ENCODE measurements around the gene CSHL1.

CSHL1 gene

DNA sequence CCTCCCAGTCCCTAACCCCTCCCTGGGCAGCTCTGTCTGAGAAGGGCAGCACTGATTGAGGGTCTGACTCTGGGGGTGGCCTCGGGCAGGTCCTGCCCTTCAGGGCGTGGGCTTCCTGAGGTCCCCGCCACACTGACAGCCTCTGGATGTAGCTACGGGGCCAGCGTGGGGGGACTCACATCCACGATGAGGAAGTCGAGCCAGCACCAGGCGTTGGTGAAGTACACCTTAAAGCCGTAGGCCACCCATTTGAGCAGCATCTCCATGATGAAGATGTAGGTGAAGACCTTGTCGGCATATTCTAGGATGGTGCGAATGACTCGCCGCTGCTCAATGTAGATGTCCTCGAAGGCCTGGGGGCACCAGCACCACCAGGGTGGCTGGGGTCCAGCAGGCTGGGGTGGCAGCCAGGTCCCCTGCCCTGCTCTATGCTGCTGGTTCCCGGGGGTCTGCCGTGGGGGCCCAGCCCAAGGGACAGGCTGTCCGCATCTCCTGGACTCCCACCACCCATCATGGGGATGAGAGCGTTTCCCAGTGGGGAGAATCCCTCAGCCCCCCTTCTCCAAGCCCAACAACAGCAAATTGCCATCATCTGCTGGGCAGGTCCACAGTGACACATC is 36.8 kb upstream of the CSHL1 start:
- H3K27me3 ChIP-seq (ENCODE audit: control insufficient read depth in 1 of 2, insufficient read depth in 2 of 2, low read length in 2 of 2), result no peaks in the 10 kb centered on the region
- no peaks in the 10 kb centered on the region for H3K4me1 ChIP-seq (ENCODE audit: insufficient read depth, low read length)
- H3K9ac ChIP-seq (ENCODE audit: low read length), result no peak overlapping the region
- no peak overlapping the region for H3K27ac ChIP-seq (ENCODE audit: low read depth, low read length)
- H3K9me3 ChIP-seq (ENCODE audit: low read length), result no peaks in the 10 kb centered on the region
- H3K4me3 ChIP-seq (ENCODE audit: low read depth in 1 of 2, low read length in 2 of 2), result no peak overlapping the region
- no peaks in the 10 kb centered on the region for H3K36me3 ChIP-seq (ENCODE audit: insufficient read depth, low read length)

DNA sequence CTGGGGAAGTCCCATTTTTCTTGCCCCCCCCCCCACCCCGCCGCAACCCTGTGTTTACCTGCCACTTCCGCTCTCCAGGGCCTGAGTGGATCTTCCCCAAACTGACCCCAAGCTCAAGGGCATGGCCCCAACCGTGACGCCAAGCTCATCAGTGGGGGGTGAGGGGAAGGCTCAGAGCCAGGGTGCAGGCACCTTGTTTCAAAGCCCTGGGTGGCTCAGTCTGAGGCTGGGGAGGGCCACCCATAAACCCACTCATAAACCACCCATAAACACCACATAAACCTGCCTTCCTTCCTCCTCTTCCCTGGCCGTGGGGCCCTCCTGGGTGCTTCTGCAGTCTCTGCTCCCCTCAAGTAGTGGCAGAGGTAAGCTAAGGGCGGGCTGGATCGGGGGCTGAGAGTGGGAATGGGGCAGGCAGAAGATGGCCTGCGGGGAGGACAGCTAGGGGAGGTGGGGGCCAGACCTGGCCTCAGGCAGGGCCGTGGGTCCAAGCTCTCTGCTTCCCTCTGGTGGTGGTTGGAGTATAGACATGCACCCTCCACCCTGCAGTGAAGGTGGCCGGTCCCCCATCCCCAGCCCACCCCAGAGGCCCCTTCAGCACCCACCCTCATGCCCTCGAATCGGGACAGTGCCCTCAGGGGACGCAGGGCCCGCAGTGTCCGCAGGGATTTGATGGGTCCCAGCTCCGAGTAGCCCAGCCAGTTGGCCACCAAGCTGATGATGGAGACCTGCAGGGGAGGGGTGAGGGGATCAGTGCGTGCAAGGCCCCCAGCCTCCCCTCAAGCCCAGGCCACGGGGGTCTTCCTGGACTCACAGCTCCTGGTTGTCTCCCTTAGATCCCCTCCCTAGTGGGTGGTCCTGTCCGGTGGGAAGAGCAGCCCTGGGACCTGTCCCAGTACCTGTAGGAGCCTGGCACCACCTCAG is 35.6 kb upstream of the CSHL1 start:
- Histone ChIP-seq H3K4me3 (ENCODE audit: low read depth in 1 of 2, low read length in 2 of 2) (no peak overlapping the region), H3K27ac (ENCODE audit: low read depth, low read length) (no peak overlapping the region), H3K27me3 (ENCODE audit: control insufficient read depth in 1 of 2, insufficient read depth in 2 of 2, low read length in 2 of 2) (no peaks in the 10 kb centered on the region), H3K4me1 (ENCODE audit: insufficient read depth, low read length) (no peaks in the 10 kb centered on the region), H3K9ac (ENCODE audit: low read length) (no peak overlapping the region), H3K36me3 (ENCODE audit: insufficient read depth, low read length) (no peaks in the 10 kb centered on the region), H3K9me3 (ENCODE audit: low read length) (no peaks in the 10 kb centered on the region)

DNA sequence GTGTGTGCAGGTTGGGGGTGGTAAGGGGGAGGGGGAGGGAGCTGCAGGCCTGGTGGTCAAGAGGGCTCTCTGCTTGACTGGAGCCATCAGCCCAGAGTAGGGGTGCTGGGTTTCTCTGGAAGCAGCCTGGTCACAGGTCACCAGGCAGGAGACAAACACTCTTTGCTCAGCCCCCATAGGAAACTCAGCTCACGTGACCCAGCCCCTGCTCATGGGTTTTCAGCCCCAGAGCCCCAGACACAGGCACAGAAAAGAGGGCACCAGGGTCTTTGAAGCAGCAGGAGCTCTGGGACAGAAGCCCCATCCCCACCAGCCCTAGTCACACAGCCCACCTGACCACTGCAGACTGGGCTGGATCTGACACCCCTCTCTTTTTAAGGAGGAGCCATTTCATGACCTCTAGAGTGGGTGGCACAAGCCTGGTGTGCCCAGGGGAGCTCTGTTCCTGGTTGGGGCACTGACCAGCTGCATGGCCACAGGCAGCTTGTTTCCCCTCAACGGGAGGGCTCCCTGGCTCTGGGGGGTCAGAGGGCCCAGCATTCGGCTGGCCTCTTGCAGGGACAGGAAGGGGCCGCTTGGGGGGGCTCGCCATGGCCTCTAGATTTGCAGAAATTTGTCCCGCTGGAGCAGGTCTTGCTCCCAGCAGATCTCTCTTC is 34.9 kb upstream of the CSHL1 start:
- Histone ChIP-seq H3K4me1 (ENCODE audit: insufficient read depth, low read length) (no peaks in the 10 kb centered on the region), H3K4me3 (ENCODE audit: low read depth in 1 of 2, low read length in 2 of 2) (no peak overlapping the region), H3K27ac (ENCODE audit: low read depth, low read length) (no peak overlapping the region)

DNA sequence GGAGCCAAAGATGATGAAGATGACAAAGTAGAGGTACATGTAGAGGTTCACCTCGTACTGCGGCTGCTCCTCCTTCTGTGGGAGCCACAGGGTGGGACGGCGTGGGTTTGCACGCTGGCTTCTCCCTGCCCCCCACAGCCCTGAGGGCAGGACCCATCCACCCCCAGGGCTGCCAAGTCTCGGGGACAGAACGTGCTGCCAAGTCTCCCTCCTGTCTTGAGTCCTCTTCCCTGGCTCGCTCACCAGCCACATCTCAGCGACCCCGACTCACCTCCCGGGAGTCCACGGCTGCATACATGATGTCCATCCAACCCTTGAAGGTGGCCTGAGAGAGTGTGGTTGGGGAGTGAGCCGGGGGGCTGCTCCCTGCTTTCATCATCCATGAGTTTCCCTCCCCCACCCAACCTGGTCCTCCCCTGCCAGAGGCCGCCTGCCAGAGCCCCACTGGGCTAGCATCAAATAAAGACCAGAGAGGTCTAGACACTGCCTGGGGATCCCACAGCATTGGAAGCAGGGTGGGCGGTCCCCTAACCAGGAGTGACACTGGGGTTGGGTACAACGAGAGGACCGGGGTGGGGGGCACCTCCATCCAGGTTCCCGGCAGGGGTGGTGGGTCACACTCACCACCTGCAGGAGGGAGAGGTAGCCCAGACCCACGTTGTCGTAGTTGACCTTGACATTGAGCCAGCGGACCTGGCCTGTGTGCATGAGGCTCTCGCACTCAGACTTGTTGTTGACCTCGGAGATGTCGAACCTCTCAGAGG is 33.9 kb upstream of the CSHL1 start:
- H3K9ac ChIP-seq (ENCODE audit: low read length), result no peak overlapping the region
- no peaks in the 10 kb centered on the region for H3K36me3 ChIP-seq (ENCODE audit: insufficient read depth, low read length)
- H3K4me1 ChIP-seq (ENCODE audit: insufficient read depth, low read length), result no peaks in the 10 kb centered on the region
- no peaks in the 10 kb centered on the region for H3K9me3 ChIP-seq (ENCODE audit: low read length)
- H3K27ac ChIP-seq (ENCODE audit: low read depth, low read length), result no peak overlapping the region
- no peak overlapping the region for H3K4me3 ChIP-seq (ENCODE audit: low read depth in 1 of 2, low read length in 2 of 2)
- H3K27me3 ChIP-seq (ENCODE audit: control insufficient read depth in 1 of 2, insufficient read depth in 2 of 2, low read length in 2 of 2), result no peaks in the 10 kb centered on the region

More for the DNA sequence above, 34.9 kb upstream of the CSHL1 start:
- H3K36me3 ChIP-seq (ENCODE audit: insufficient read depth, low read length), result no peaks in the 10 kb centered on the region
- H3K9me3 ChIP-seq (ENCODE audit: low read length), result no peaks in the 10 kb centered on the region
- H3K9ac ChIP-seq (ENCODE audit: low read length), result no peak overlapping the region
- no peaks in the 10 kb centered on the region for H3K27me3 ChIP-seq (ENCODE audit: control insufficient read depth in 1 of 2, insufficient read depth in 2 of 2, low read length in 2 of 2)

DNA sequence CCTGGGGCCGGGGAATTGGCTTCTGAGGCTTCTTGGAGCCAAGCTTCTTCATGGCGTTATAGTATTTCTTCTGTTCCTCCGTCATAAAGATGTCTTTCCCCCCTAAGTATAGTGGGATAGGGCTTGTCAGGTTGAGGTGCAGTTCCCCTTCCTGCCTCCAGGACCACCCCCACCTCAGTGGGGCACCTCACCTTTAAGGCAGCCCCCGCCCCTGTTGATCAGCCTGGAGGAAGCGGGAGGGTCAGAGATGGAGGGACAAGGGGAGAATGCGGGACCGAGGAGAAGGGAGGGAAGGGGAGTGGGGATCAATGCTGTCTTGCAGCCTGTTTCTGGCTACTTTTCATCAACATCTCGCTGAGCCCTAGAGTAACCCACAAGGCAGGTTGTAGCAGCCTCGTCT is 32.7 kb upstream of the CSHL1 start:
- Histone ChIP-seq H3K27ac (ENCODE audit: low read depth, low read length) (no peak overlapping the region), H3K36me3 (ENCODE audit: insufficient read depth, low read length) (no peaks in the 10 kb centered on the region), H3K9ac (ENCODE audit: low read length) (no peak overlapping the region), H3K4me3 (ENCODE audit: low read depth in 1 of 2, low read length in 2 of 2) (no peak overlapping the region), H3K4me1 (ENCODE audit: insufficient read depth, low read length) (no peaks in the 10 kb centered on the region), H3K9me3 (ENCODE audit: low read length) (no peaks in the 10 kb centered on the region), H3K27me3 (ENCODE audit: control insufficient read depth in 1 of 2, insufficient read depth in 2 of 2, low read length in 2 of 2) (no peaks in the 10 kb centered on the region)

DNA sequence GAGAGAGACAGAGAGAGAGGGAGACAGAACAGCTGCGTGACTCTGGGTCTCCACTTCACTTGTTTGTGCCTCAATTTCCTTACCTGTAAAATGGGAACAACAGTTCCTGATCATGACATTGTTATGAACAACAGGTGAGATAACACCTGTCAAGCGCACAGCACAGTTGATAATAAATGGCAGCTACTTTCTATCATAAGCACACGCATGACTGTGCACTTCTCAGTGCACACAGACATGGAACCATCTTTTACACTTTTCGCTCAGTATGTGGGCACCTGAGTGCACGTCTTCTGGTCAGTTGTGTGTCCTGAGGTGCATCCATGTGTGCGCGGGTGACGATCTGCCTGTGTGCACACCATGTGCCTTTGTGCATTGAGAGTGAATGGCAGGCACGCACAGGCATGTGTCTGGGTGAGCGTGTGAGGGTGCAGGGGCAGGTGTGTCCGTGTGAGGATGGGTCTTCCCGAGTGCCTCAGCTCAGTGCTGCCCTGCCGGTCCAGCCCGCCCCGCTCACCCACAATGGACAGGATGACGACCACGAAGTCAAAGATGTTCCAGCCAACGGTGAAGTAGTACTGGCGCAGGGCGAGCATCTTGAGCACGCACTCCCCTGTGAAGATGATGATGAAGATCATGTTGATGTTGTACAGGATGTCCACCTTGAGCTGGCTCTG is 31.4 kb upstream of the CSHL1 start:
- no peak overlapping the region for H3K9ac ChIP-seq (ENCODE audit: low read length)
- no peak overlapping the region for H3K4me3 ChIP-seq (ENCODE audit: low read depth in 1 of 2, low read length in 2 of 2)
- H3K27me3 ChIP-seq (ENCODE audit: control insufficient read depth in 1 of 2, insufficient read depth in 2 of 2, low read length in 2 of 2), result no peaks in the 10 kb centered on the region
- H3K27ac ChIP-seq (ENCODE audit: low read depth, low read length), result no peak overlapping the region
- no peaks in the 10 kb centered on the region for H3K36me3 ChIP-seq (ENCODE audit: insufficient read depth, low read length)
- H3K9me3 ChIP-seq (ENCODE audit: low read length), result no peaks in the 10 kb centered on the region
- no peaks in the 10 kb centered on the region for H3K4me1 ChIP-seq (ENCODE audit: insufficient read depth, low read length)

DNA sequence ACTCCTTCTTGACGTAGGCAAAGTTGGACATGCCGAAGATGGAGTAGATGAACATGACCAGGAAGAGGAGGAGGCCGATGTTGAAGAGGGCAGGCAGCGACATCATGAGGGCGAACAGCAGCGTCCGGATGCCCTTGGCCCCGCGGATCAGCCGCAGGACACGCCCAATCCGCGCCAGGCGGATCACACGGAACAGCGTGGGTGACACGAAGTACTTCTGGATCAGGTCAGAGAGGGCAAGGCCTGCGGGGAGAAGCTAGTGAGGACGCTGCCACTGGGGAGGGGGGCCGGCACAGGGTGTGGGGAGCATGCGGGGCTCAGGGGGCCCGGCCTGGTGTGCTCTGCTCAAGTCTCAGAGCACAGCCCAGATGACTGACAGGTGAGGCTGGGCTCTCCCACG is 30.7 kb upstream of the CSHL1 start:
- H3K36me3 ChIP-seq (ENCODE audit: insufficient read depth, low read length), result no peaks in the 10 kb centered on the region
- no peaks in the 10 kb centered on the region for H3K27me3 ChIP-seq (ENCODE audit: control insufficient read depth in 1 of 2, insufficient read depth in 2 of 2, low read length in 2 of 2)
- no peak overlapping the region for H3K9ac ChIP-seq (ENCODE audit: low read length)
- no peak overlapping the region for H3K4me3 ChIP-seq (ENCODE audit: low read depth in 1 of 2, low read length in 2 of 2)
- H3K4me1 ChIP-seq (ENCODE audit: insufficient read depth, low read length), result no peaks in the 10 kb centered on the region
- no peak overlapping the region for H3K27ac ChIP-seq (ENCODE audit: low read depth, low read length)
- no peaks in the 10 kb centered on the region for H3K9me3 ChIP-seq (ENCODE audit: low read length)

DNA sequence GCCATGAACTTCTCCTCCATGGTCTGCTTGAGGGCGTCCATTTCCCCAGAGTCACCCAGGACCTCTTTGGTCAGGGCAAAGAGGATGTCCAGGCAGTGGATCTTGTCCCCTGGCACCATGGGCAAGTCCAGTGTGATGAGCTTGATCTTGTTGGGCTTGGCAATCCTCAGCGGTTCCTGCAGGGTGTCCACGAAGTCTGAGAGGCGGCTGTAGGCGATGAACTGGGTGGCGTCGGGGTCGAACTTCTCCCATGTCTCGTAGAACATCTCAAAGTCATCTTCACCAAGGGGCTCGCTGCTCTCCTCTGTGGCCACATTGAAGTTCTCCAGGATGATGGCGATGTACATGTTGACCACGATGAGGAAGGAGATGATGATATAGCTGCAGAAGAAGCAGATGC is 30.1 kb upstream of the CSHL1 start:
- Histone ChIP-seq H3K9me3 (ENCODE audit: low read length) (no peaks in the 10 kb centered on the region), H3K27ac (ENCODE audit: low read depth, low read length) (no peak overlapping the region), H3K27me3 (ENCODE audit: control insufficient read depth in 1 of 2, insufficient read depth in 2 of 2, low read length in 2 of 2) (no peaks in the 10 kb centered on the region), H3K4me1 (ENCODE audit: insufficient read depth, low read length) (no peaks in the 10 kb centered on the region), H3K4me3 (ENCODE audit: low read depth in 1 of 2, low read length in 2 of 2) (no peak overlapping the region), H3K9ac (ENCODE audit: low read length) (no peak overlapping the region), H3K36me3 (ENCODE audit: insufficient read depth, low read length) (no peaks in the 10 kb centered on the region)

DNA sequence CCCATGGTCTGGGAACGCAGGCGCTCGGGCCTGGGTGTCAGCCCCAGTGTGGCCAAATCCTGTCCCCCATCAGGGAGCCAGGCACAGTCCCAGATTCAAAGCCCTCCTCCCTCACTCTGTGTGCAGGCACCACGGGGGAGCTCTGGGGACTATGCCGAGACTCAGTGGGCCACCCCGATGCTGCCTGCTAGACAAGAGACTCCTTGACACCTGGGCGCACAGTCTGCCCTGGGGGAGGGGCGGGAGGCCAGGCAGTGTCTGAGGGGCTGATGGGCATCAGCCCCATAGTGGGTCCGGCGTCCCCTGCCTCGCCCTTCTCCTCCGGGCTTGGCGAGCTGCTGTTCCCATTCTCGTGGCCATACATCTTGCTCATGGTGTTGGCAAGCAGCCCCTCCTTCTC is 29.5 kb upstream of the CSHL1 start:
- no peak overlapping the region for H3K27ac ChIP-seq (ENCODE audit: low read depth, low read length)
- H3K4me3 ChIP-seq (ENCODE audit: low read depth in 1 of 2, low read length in 2 of 2), result no peak overlapping the region
- no peak overlapping the region for H3K9ac ChIP-seq (ENCODE audit: low read length)
- no peaks in the 10 kb centered on the region for H3K9me3 ChIP-seq (ENCODE audit: low read length)
- no peaks in the 10 kb centered on the region for H3K27me3 ChIP-seq (ENCODE audit: control insufficient read depth in 1 of 2, insufficient read depth in 2 of 2, low read length in 2 of 2)
- no peaks in the 10 kb centered on the region for H3K4me1 ChIP-seq (ENCODE audit: insufficient read depth, low read length)
- H3K36me3 ChIP-seq (ENCODE audit: insufficient read depth, low read length), result no peaks in the 10 kb centered on the region

DNA sequence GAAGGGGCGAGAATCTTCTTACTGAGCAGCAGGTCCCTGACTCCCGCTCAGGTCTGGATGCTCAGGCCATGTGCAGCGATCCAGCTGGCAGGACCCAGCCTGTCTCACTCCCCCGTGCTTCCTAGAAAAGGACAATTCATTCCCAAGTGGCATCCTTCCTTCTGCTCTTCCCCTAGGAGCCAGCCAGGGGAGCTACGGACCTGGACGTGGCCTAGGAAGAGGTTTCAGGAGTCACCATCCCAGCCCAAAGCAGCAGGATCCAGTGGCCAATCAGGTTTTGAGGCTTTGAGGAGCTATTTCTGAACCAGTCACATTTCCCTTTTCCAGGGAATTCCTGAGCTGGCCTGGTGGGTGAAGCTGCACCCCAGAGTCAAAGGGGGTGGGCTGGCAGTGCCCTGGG is 28.8 kb upstream of the CSHL1 start:
- no peak overlapping the region for H3K27ac ChIP-seq (ENCODE audit: low read depth, low read length)

DNA sequence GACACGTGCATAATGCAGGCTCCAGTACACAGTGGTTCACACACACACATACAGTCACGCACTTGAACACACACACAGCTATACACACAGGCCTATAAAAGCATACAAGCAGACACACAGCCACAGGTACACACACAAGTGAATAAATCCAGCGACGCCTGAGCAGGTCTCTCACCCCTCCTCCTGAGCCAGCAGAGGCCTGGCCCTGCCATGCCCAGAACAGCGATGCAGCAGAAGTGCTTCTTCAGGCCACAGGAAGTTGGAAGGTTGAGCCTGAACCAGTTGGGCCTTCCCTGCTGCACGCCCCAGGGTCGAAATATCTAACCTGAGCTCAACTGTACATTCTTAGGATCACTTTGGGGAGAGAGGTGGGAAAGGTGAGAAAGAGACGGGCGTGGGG is 28.3 kb upstream of the CSHL1 start:
- no peaks in the 10 kb centered on the region for H3K4me1 ChIP-seq (ENCODE audit: insufficient read depth, low read length)
- no peak overlapping the region for H3K27ac ChIP-seq (ENCODE audit: low read depth, low read length)
- no peaks in the 10 kb centered on the region for H3K9me3 ChIP-seq (ENCODE audit: low read length)
- no peaks in the 10 kb centered on the region for H3K36me3 ChIP-seq (ENCODE audit: insufficient read depth, low read length)
- H3K4me3 ChIP-seq (ENCODE audit: low read depth in 1 of 2, low read length in 2 of 2), result no peak overlapping the region
- no peak overlapping the region for H3K9ac ChIP-seq (ENCODE audit: low read length)
- no peaks in the 10 kb centered on the region for H3K27me3 ChIP-seq (ENCODE audit: control insufficient read depth in 1 of 2, insufficient read depth in 2 of 2, low read length in 2 of 2)

More for the DNA sequence above, 28.8 kb upstream of the CSHL1 start:
- Histone ChIP-seq H3K27me3 (ENCODE audit: control insufficient read depth in 1 of 2, insufficient read depth in 2 of 2, low read length in 2 of 2) (no peaks in the 10 kb centered on the region), H3K9me3 (ENCODE audit: low read length) (no peaks in the 10 kb centered on the region), H3K36me3 (ENCODE audit: insufficient read depth, low read length) (no peaks in the 10 kb centered on the region), H3K9ac (ENCODE audit: low read length) (no peak overlapping the region), H3K4me3 (ENCODE audit: low read depth in 1 of 2, low read length in 2 of 2) (no peak overlapping the region), H3K4me1 (ENCODE audit: insufficient read depth, low read length) (no peaks in the 10 kb centered on the region)
